Hepatocyte (in vitro differentiated cells): ENCODE data around the gene PYCR2.

Experiments
- CTCF ChIP-seq: fragments of 200-600 bp; sonication (generic); IDR thresholded peaks from 2 replicates; pipeline ENCODE4 v1.5.1; 2016; ENCODE audit warnings: antibody characterized with exemption, mild to moderate bottlenecking; ENCODE audit not compliant: poor library complexity
- EZH2 ChIP-seq: fragments of 200-600 bp; sonication (generic); IDR thresholded peaks from 2 replicates; pipeline ENCODE4 v1.6.1; 2016; ENCODE audit warnings: antibody characterized with exemption, mild to moderate bottlenecking, borderline replicate concordance
- EZH2phosphoT487 ChIP-seq: fragments of 200-600 bp; sonication (generic); IDR thresholded peaks from one replicate; pipeline ENCODE4 v1.6.1; 2018; ENCODE audit warnings: antibody characterized with exemption, mild to moderate bottlenecking, low read depth, moderate library complexity; ENCODE audit not compliant: unreplicated experiment, severe bottlenecking

GRCh38 chr1:225934711-225935110 is 10.7 kb upstream of the PYCR2 start:
- TF ChIP-seq EZH2 (no peak), CTCF (no peak), EZH2phosphoT487 (no peak)
